ENCODE results near the gene HACL1. TPM values are rescaled to one million over a fixed set of nuclear protein-coding genes. Genes with fewer than 3 reads are reported as not detected.
A peak's percentile ranks its signal among the peaks of the same experiment; 100 is the strongest.

Gene HACL1
- total RNA-seq, 1 donor from 2014 or later, result 15.2 TPM

- DNase-seq (no peak), ATAC-seq (no peak)
- no peaks in the 10 kb centered on the region for H3K4me1 ChIP-seq
- TF ChIP-seq CTCF (IDR thresholded peaks at IDR 0.05), result no peak
- H3K27ac ChIP-seq, result no peak overlapping the region
- no peaks in the 10 kb centered on the region for H3K27me3 ChIP-seq
- H3K4me3 ChIP-seq, result no peak overlapping the region
- H3K9me3 ChIP-seq, result no peaks in the 10 kb centered on the region
- intact Hi-C loops (cut with DNase I), result no loop called here
- H3K36me3 ChIP-seq, result peaks cover 67% of the 10 kb centered on the region
Observed at GRCh38 chr3:15572138-15572537, 29.2 kb downstream of the HACL1 start.

GRCh38 chr3:15563190-15563589 lies 38.2 kb downstream of the HACL1 start:
- intact Hi-C loops (cut with DNase I), result no loop called here
- no peak overlapping the region for H3K4me3 ChIP-seq
- ATAC-seq (no peak), DNase-seq (no peak)
- no peak for TF ChIP-seq CTCF (IDR thresholded peaks at IDR 0.05)
- peaks cover 60% of the 10 kb centered on the region for H3K36me3 ChIP-seq
- no peaks in the 10 kb centered on the region for H3K9me3 ChIP-seq
- no peak overlapping the region for H3K27ac ChIP-seq
- H3K4me1 ChIP-seq, result no peaks in the 10 kb centered on the region
- no peaks in the 10 kb centered on the region for H3K27me3 ChIP-seq

GRCh38 chr3:15562560-15562959 lies 38.8 kb downstream of the HACL1 start:
- H3K27ac ChIP-seq, result no peak overlapping the region
- DNase-seq (no peak), ATAC-seq (no peak)
- H3K4me3 ChIP-seq, result no peak overlapping the region
- no peaks in the 10 kb centered on the region for H3K27me3 ChIP-seq
- no peak for TF ChIP-seq CTCF (IDR thresholded peaks at IDR 0.05)
- H3K9me3 ChIP-seq, result no peaks in the 10 kb centered on the region
- H3K36me3 ChIP-seq, result peaks cover 54% of the 10 kb centered on the region
- H3K4me1 ChIP-seq, result peaks cover 3% of the 10 kb centered on the region
- intact Hi-C loops (cut with DNase I), result no loop called here

GRCh38 chr3:15558581-15558980 lies 42.8 kb downstream of the HACL1 start:
- intact Hi-C loops (cut with DNase I), result no loop called here
- ATAC-seq, result no peak

GRCh38 chr3:15557511-15557946 lies 43.8 kb downstream of the HACL1 start:
- TF ChIP-seq CTCF (IDR thresholded peaks at IDR 0.05), result peak; percentile 80
- DNase-seq (no peak), ATAC-seq (peak; percentile 89)
- H3K36me3 ChIP-seq, result peaks cover 9% of the 10 kb centered on the region
- H3K9me3 ChIP-seq, result no peaks in the 10 kb centered on the region
- no peaks in the 10 kb centered on the region for H3K27me3 ChIP-seq
- H3K27ac ChIP-seq, result no peak overlapping the region
- H3K4me1 ChIP-seq, result peaks cover 13% of the 10 kb centered on the region
- intact Hi-C loops (cut with DNase I), result no loop called here
- H3K4me3 ChIP-seq, result no peak overlapping the region

More at GRCh38 chr3:15558581-15558980, 42.8 kb downstream of the HACL1 start:
- Histone ChIP-seq H3K27me3 (no peaks in the 10 kb centered on the region), H3K9me3 (no peaks in the 10 kb centered on the region), H3K4me1 (peaks cover 13% of the 10 kb centered on the region), H3K4me3 (no peak overlapping the region), H3K36me3 (peaks cover 20% of the 10 kb centered on the region), H3K27ac (no peak overlapping the region)
- no peak for DNase-seq
- no peak for TF ChIP-seq CTCF (IDR thresholded peaks at IDR 0.05)

GRCh38 chr3:15556512-15556911 lies 44.9 kb downstream of the HACL1 start:
- Histone ChIP-seq H3K36me3 (no peaks in the 10 kb centered on the region), H3K4me1 (peaks cover 13% of the 10 kb centered on the region), H3K9me3 (no peaks in the 10 kb centered on the region), H3K27ac (peak overlapping the region; percentile 37), H3K27me3 (no peaks in the 10 kb centered on the region), H3K4me3 (no peak overlapping the region)
- no peak for TF ChIP-seq CTCF (IDR thresholded peaks at IDR 0.05)
- no peak for DNase-seq
- intact Hi-C loops (cut with DNase I), result no loop called here
- ATAC-seq, result peak; percentile 72
